ENCODE results near the gene CDC20B.
"Not testable (repeated sequence)": the region's sequence is repeated elsewhere in the genome, so short reads cannot be mapped to it uniquely, and the experiment has no call there.

Gene CDC20B

GRCh38 chr5:55160493-55161209 is 12.3 kb downstream of the CDC20B start:
- peak in 3 of 4 experiments; percentile 23 to 47 (median 42) for DNase-seq

DNA sequence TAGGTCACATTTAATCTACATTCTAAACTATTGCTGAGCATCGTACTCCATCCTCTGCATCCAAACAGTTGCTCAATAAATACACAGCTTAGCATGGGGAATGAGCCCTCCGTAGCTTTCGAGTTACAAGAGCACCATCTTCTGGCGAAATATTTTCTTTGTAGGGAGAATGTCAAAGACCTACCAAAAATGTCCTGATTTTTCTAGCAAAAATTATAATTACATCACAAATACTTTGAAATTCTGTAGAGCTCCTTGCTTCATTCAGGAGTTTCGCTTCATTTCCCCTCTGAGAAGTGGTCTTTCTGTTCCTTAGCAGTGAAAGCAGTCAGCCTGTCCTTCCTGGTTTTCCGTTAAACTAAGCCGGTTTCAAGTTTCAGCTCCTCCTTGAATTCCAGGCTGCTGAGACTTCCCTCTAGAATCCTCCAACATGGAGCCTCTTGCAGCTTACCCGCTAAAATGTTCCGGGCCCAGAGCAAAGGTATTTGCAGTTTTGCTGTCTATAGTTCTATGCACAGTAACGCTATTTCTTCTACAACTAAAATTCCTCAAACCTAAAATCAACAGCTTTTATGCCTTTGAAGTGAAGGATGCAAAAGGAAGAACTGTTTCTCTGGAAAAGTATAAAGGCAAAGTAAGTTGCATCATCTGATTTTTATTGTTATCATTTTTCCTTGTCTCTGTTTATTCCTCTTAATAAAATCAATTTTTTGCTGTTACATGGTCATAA is 13.0 kb downstream of the CDC20B start, which contains the start of gene GPX8:
TSS of gene GPX8 (plus strand) at position 409 of the 730 bp plus-strand sequence. CDS start at position 431, 22 bp downstream.
- DNase-seq = peak; percentile 22 to 56 (median 32)

GRCh38 chr5:55154873-55155272 is 18.1 kb downstream of the CDC20B start:
- DNase-seq = no peak

DNA sequence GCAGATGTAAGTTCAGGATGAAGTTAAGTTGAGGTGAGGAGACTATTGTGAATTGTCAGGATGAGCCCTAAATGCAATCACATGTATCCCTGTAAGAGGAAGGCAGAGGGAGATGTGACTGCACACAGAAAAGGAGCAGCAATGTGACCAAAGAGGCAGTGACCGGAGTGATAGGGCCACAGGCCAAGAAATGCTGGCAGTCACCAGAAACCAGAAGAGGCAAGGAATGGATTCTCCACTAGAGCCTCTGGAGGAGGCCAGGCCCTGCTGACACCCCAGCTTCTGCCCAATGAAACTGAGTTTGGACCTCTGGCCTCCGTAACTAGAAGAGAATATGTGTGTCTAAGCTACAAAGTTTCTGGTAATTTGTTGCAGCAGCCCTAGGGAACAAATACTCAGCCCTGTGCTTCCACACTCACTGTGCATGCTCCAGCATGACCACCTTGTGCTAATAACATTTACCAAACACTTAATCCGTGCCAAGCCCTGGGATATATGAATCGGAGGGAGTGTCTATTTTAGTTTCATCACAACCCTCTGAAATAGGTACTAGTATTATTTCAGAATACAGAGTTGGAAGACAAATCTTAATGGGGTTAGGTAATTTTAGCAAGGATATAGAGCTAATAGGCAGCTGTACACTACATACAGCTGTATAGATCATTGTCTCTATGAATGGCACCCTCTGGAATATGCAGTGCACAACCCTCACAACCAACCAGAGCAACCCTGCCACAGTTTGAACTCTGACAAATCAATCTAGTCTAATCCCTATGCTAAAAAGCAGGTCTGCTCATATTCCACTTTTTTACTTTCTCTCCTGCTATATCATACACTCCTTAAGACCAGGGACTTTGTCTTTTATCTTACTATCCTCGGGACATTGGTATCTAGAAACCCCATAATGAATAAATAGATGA is 20.8 kb downstream of the CDC20B start:
- no peak for DNase-seq

DNA sequence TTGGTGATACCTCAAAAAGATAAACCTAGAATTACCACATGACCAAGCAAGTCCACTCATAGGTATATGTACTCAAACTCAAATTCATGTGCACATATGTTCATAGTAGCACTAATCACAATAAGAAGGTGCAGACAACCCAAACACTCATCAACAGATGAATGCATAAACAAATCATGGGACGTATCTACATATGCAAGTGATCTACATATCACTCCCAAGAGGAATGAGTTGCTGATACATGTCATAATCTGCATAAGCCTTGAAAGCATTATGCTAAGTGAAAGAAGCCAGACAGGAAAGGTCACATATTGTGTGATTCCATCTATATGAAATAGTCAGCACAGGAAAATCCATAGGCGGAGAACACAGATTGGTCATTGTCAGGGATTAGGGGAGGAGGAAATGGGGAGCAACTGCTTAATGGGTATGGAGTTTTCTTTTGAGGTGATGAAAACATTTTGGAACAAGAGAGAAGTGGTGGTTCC is 23.6 kb downstream of the CDC20B start:
- no peak for DNase-seq

GRCh38 chr5:55146543-55147151 is 26.3 kb downstream of the CDC20B start:
- DNase-seq = peak; percentile 85 to 90 (median 88)

GRCh38 chr5:55146080-55146479 is 26.9 kb downstream of the CDC20B start:
- no peak for DNase-seq

- DNase-seq = no peak
Measured at GRCh38 chr5:55143624-55144023, 29.4 kb downstream of the CDC20B start.

DNA sequence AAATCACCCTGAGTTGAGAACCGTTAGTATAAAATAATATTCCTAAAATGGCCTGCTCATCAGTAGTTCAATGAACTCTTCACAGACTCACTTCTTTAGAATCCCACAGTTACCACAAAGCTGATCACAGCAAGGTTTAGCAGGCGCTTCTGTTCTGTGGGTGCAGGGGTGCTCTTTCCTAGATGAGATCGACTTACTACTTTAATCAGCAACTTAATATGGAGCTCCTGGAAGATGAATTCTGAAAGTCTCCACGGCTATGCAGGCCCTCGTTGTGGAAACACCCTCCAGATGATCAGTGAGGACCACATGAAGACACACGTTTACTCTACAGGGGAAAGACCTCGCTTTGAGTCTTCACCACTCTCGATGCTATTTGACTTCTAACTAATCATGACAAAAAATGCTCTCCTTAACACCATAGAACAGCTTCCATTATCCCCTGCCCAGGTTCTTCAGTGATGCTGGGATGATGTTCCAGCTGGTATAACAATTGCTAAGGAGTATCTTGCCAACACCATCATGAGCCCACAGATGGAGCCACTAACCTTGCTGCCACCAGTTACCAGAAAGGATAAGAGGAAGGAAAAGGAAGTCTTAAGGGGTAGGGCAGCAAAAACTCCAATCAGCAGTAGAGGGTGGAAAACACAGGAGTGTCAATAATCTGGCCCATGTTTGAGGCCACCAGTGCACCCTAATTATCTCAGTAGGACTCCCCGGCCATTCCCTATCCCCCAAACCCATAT is 30.9 kb downstream of the CDC20B start:
- no peak for DNase-seq

DNA sequence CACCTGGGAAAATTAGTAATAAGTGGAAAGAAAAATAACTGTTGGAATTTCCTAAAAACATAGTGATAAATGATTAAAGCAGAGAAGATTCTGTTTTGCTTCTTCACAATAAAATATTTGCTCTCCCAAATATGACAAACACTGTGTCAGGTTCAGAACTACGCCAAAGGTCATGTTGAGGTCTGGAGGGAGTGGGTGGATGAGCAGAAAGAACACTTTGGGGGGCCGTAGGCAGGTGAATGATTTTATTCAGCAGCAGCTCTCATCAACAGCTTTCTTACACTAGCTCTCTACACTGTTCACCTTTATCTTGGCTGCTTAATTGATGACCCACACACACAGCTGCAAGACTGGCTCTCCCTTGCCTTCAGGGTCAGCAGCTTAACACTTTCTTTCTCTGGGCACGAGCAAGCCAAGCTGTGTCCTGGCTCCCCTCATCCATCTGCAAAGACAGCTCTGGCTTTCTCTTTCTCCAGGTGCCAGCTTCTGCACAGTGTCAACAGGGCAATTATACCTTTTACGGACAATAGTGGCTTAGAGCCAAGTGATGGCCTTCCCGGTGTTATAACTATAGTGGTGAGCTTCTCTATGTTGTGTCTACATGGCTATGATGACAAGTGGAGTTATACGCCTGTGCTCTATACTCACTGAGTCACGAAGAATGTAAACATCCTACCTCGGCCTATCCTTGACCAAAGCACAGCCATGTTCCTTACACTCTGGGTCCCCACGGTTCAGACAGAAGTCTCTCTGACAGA is 31.9 kb downstream of the CDC20B start:
- DNase-seq = no peak

- no peak for DNase-seq
Measured at GRCh38 chr5:55136521-55136920, 36.5 kb downstream of the CDC20B start.

- DNase-seq = no peak
Measured at GRCh38 chr5:55134053-55134722, 38.8 kb downstream of the CDC20B start.

GRCh38 chr5:55123365-55123764 is 49.6 kb downstream of the CDC20B start:
- DNase-seq = no peak

DNA sequence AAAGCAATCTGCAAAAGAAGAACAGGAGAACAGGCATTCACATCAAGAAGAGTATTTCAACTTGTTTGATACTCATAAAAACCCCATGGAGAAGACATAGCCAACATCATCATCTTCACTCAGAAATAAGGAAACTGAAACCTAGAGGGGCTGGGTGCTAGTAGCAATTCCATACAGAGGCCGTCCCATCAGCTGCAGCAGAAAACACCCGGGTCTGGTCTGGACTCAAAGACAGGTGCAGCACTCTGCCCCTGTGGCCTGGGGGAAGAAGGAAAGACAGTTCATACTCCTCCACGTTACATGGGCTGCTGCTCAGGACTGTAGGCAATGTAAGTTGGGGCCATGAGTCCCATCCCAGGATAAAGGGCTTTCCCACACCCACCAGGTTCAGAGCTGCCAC is 58.9 kb downstream of the CDC20B start:
- DNase-seq = no peak

DNA sequence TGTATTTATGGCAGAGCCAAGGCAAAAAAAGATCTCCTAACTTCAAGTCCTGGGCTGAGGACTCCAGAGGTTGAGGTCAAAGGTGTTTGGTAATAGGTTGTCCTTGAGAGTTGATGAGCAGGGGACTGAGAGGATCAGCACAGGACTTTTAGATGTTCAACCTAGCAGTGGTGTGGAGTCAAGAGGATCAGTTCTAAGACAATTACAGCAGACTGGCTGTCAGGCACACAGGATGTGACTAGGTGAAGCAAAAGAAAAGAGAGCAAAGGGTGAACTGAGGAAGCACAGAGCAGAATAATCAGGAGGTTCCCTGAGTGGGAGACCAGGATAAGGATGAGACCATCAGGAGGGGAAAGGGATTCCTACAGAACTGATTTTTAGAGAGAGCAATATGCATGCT is 59.6 kb downstream of the CDC20B start:
- no peak for DNase-seq

GRCh38 chr5:55110217-55110616 is 62.8 kb downstream of the CDC20B start:
- no peak for DNase-seq

DNA sequence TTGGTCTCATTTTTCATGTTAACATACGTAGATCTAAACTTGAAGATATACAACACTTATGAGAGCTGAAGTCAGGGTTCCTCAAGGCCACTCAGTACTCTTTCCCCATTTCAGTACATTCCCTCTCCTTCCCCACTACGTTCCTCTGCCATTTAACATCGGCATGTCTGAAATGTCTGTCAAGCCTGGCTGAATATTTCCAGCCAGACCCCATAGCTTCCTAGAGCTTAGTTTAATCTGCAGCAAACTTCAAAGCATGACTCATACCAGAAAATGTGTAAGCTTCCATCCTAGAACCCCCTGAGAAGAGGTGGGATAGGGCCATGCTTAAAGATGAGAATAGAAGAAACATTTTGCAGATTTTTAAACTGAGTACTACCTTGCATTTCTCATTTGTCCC is 64.3 kb downstream of the CDC20B start:
- DNase-seq = no peak

- DNase-seq = not testable (repeated sequence)
Measured at GRCh38 chr5:55105976-55106375, 67.0 kb downstream of the CDC20B start.

DNA sequence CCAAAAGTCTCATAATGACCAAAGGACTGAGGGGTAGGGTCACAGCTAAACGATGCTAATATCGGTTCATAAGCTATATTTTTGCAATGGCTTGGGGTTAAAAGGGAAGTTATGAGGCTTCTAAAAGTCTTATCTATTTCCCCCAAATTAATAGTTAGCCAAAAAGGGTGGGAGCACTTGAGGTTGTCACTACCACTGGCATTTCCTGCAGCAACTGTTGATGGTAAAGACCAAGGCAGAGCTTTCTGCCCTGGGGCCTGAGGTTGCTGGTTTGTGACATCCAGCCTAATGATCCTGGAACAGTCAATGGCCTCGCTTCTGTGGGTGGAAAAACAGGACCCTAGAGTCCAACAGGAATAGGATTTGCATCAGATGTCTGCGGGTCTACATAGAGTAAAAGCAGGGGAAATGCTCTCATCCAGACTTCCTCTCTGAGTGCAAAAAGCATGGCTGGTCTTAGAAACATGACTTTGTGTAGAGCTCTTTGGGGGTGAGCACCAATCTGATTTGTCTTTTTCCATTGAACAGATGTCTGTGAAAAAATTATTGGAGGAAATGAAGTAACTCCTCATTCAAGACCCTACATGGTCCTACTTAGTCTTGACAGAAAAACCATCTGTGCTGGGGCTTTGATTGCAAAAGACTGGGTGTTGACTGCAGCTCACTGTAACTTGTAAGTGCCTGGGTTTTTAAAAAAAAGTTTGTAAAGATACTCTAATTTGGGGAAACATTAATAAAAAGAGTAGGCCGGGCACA is 67.9 kb downstream of the CDC20B start:
- no peak for DNase-seq
